GM23338 (cell line): ENCODE measurements around the gene CEACAM18. TPM values are rescaled to one million over a fixed set of nuclear protein-coding genes. Genes with fewer than 3 reads are reported as not detected.

Source experiments
- ATAC-seq: fragments of 200-7000 bp; cut with Tn5 transposase; 3 replicates; pipeline ENCODE4 v1.9.1; 2020
- DNase-seq: peaks from one replicate; pipeline ENCODE4 v3.0.0-alpha.2; 2015; ENCODE audit warnings: low spot score
- H2AFZ ChIP-seq: fragments of 200-600 bp; sonication (generic); 2 replicates; pipeline ENCODE4 v1.8.0; 2016; ENCODE audit warnings: antibody characterized with exemption, mild to moderate bottlenecking, moderate library complexity
- H3F3A ChIP-seq: fragments of 200-600 bp; sonication (generic); replicated peaks from 2 replicates; pipeline ENCODE4 v1.8.0; 2017; ENCODE audit warnings: antibody characterized with exemption, mixed run types, low read depth
- H3K27ac ChIP-seq: fragments of 200-600 bp; sonication (generic); 2 replicates; pipeline ENCODE4 v1.6.1; 2016; ENCODE audit warnings: low read depth
- H3K27me3 ChIP-seq: fragments of 200-600 bp; sonication (generic); 2 replicates; pipeline ENCODE4 v1.8.0; 2016; ENCODE audit warnings: mild to moderate bottlenecking, mixed run types, moderate library complexity; ENCODE audit not compliant: insufficient read depth
- H3K36me3 ChIP-seq: fragments of 200-600 bp; sonication (generic); 2 replicates; pipeline ENCODE4 v1.8.0; 2016; ENCODE audit warnings: mild to moderate bottlenecking; ENCODE audit not compliant: insufficient read depth
- H3K4me1 ChIP-seq: fragments of 200-600 bp; sonication (generic); 2 replicates; pipeline ENCODE4 v1.8.0; 2016; ENCODE audit warnings: mild to moderate bottlenecking, moderate library complexity; ENCODE audit not compliant: insufficient read depth
- H3K4me2 ChIP-seq: fragments of 200-600 bp; sonication (generic); 2 replicates; pipeline ENCODE4 v1.7.1; 2017; ENCODE audit warnings: mixed run types
- H3K4me3 ChIP-seq: fragments of 200-600 bp; sonication (generic); 2 replicates; pipeline ENCODE4 v1.6.1; 2016; ENCODE audit warnings: mixed run types
- H3K79me2 ChIP-seq: fragments of 200-600 bp; sonication (generic); replicated peaks from 2 replicates; pipeline ENCODE4 v1.8.0; 2017; ENCODE audit warnings: mild to moderate bottlenecking; ENCODE audit not compliant: insufficient read depth
- H3K9me2 ChIP-seq: fragments of 200-600 bp; sonication (generic); 2 replicates; pipeline ENCODE4 v1.8.0; 2017; ENCODE audit not compliant: insufficient read depth
- H4K20me1 ChIP-seq: fragments of 200-600 bp; sonication (generic); replicated peaks from 2 replicates; pipeline ENCODE4 v1.8.0; 2017; ENCODE audit warnings: mild to moderate bottlenecking; ENCODE audit not compliant: insufficient read depth
- H3K27ac Mint-ChIP-seq: 2 replicates; pipeline ENCODE4 v1.8.0; 2020; ENCODE audit warnings: inconsistent platforms, mild to moderate bottlenecking, moderate library complexity, mixed read lengths
- H3K27me3 Mint-ChIP-seq: 3 replicates; pipeline ENCODE4 v1.8.0; 2022; ENCODE audit warnings: low read depth, mild to moderate bottlenecking, moderate library complexity, mixed read lengths, inconsistent platforms; ENCODE audit not compliant: insufficient read depth, poor library complexity
- H3K36me3 Mint-ChIP-seq: 3 replicates; pipeline ENCODE4 v1.8.0; 2021; ENCODE audit warnings: low read depth, mild to moderate bottlenecking, inconsistent platforms, moderate library complexity, mixed read lengths
- H3K4me1 Mint-ChIP-seq: 3 replicates; pipeline ENCODE4 v1.8.0; 2020; ENCODE audit warnings: mild to moderate bottlenecking, inconsistent platforms, mixed read lengths
- H3K4me3 Mint-ChIP-seq: 3 replicates; pipeline ENCODE4 v1.8.0; 2021; ENCODE audit warnings: moderate library complexity, mild to moderate bottlenecking, inconsistent platforms, mixed read lengths
- H3K9me3 Mint-ChIP-seq: 3 replicates; pipeline ENCODE4 v1.8.0; 2020; ENCODE audit warnings: moderate library complexity, mild to moderate bottlenecking, inconsistent platforms, mixed read lengths
- CREB1 ChIP-seq: fragments of 250-450 bp; sonication (Bioruptor Pico); IDR thresholded peaks from 2 replicates; pipeline ENCODE4 v1.5.0; 2020; ENCODE audit warnings: low read depth, mild to moderate bottlenecking, moderate library complexity
- EZH2 ChIP-seq: fragments of 200-600 bp; sonication (generic); IDR thresholded peaks from one replicate; pipeline ENCODE4 v1.8.0; 2017; ENCODE audit warnings: antibody characterized with exemption, mild to moderate bottlenecking, low read depth; ENCODE audit not compliant: unreplicated experiment
- EZH2phosphoT487 ChIP-seq: fragments of 200-600 bp; sonication (generic); IDR thresholded peaks from one replicate; pipeline ENCODE4 v1.8.1; 2018; ENCODE audit warnings: antibody characterized with exemption; ENCODE audit not compliant: unreplicated experiment
- JUNB ChIP-seq: IDR thresholded peaks from one replicate; pipeline ENCODE4 v1.6.1; 2016; ENCODE audit warnings: antibody characterized with exemption; ENCODE audit not compliant: unreplicated experiment
- NANOG ChIP-seq: IDR thresholded peaks from 2 replicates; pipeline ENCODE4 v1.6.1; 2016; ENCODE audit warnings: antibody characterized with exemption, borderline replicate concordance
- POLR2AphosphoS5 ChIP-seq: IDR thresholded peaks from 2 replicates; pipeline ENCODE4 v1.6.1; 2016; ENCODE audit warnings: antibody characterized with exemption, low read depth
- STAT1 ChIP-seq: IDR thresholded peaks from one replicate; pipeline ENCODE4 v1.6.1; 2016; ENCODE audit warnings: antibody characterized with exemption; ENCODE audit not compliant: unreplicated experiment
- ZNF114 ChIP-seq: fragments of 250-450 bp; sonication (Bioruptor Pico); IDR thresholded peaks from 2 replicates; pipeline ENCODE4 v1.5.0; 2020; ENCODE audit warnings: mild to moderate bottlenecking, moderate library complexity
- ZNF331 ChIP-seq: fragments of 250-450 bp; sonication (Bioruptor Pico); IDR thresholded peaks from 2 replicates; pipeline ENCODE4 v1.5.0; 2020; ENCODE audit warnings: low read depth, mild to moderate bottlenecking, moderate library complexity
- polyA plus RNA-seq: library from polyadenylated mRNA; unstranded; fragments of >200 nt; fragmentation: Nextera tagmentation; extraction: Ambion mirVana; gene quantifications from 2 replicates; pipeline ENCODE4 v1.2.1, GENCODE V29; 2016
- total RNA-seq: library from RNA; depleted of rRNA; stranded (reverse); fragments of >200 nt; shearing (Covaris generic); gene quantifications from 2 replicates; pipeline ENCODE4 v1.2.3, GENCODE V29; 2014
- TF ChIP-seq, protein P1 (sequence below): fragments of 250-450 bp; sonication (Bioruptor Pico); IDR thresholded peaks from 2 replicates; pipeline ENCODE4 v1.5.0; 2020; ENCODE audit warnings: mild to moderate bottlenecking, moderate library complexity
- TF ChIP-seq, protein P2 (sequence below), 2 experiments: fragments of 200-600 bp in 1 of 2; sonication (generic) in 1 of 2; conservative IDR thresholded peaks; 2 replicates each; pipeline versions ENCODE4 v1.5.1 to v1.6.1; 2016 to 2017; ENCODE audit warnings: antibody characterized with exemption in 2 of 2, low read depth in 2 of 2, mild to moderate bottlenecking in 2 of 2, moderate library complexity in 1 of 2
- TF ChIP-seq, protein P3 (sequence below): IDR thresholded peaks from one replicate; pipeline ENCODE4 v1.6.1; 2018; ENCODE audit warnings: antibody characterized with exemption; ENCODE audit not compliant: unreplicated experiment
- TF ChIP-seq, protein P4 (sequence below): IDR thresholded peaks from 2 replicates; pipeline ENCODE4 v1.6.1; 2016; ENCODE audit warnings: antibody characterized with exemption

CEACAM18 gene
- total and polyA plus RNA-seq, 2 experiments from 2014 or later: not detected

DNA sequence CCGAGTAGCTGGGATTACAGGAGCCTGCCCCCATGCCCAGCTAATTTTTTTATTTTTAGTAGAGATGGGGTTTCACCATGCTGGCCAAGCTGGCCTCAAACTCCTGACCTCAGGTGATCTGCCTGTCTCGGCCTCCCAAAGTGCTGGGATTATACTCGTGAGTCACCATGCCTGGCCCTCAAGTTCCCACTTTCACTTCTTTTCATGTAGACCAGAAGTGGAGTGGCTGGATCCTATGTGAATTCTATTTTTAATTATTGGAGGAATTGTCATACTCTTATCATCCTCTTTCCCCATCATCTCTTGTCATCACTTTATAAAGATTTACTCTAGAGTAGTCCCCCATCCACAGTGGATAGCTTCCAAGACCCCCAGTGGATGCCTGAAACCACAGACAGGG, 48.1 kb upstream of the CEACAM18 start:
- H3K4me3 Mint-ChIP-seq: no peak overlapping the region

More for the DNA sequence above, 48.1 kb upstream of the CEACAM18 start:
- Histone ChIP-seq H4K20me1 (no peaks in the 10 kb centered on the region), H3K36me3 (no peaks in the 10 kb centered on the region), H2AFZ (no peak overlapping the region), H3K79me2 (no peaks in the 10 kb centered on the region), H3F3A (no peaks in the 10 kb centered on the region), H3K27me3 (no peaks in the 10 kb centered on the region), H3K27ac (no peak overlapping the region), H3K4me2 (no peak overlapping the region), H3K9me2 (no peaks in the 10 kb centered on the region; the same call in 1 of the 2 replicates), H3K4me1 (no peaks in the 10 kb centered on the region), H3K4me3 (no peak overlapping the region)
- Mint-ChIP-seq H3K27me3 (peaks cover 6% of the 10 kb centered on the region), H3K4me1 (no peaks in the 10 kb centered on the region), H3K36me3 (no peaks in the 10 kb centered on the region; the same call in 2 of the 3 replicates), H3K27ac (no peak overlapping the region), H3K9me3 (peaks cover 28% of the 10 kb centered on the region; the same call in 2 of the 3 replicates)
- DNase-seq (no peak), ATAC-seq (no peak)
- no peak for TF ChIP-seq CREB1 (CRISPR knock-in tag)
- no peak for TF ChIP-seq ZNF114
- no peak for TF ChIP-seq STAT1
- no peak for TF ChIP-seq EZH2phosphoT487
- TF ChIP-seq, protein P1, sequence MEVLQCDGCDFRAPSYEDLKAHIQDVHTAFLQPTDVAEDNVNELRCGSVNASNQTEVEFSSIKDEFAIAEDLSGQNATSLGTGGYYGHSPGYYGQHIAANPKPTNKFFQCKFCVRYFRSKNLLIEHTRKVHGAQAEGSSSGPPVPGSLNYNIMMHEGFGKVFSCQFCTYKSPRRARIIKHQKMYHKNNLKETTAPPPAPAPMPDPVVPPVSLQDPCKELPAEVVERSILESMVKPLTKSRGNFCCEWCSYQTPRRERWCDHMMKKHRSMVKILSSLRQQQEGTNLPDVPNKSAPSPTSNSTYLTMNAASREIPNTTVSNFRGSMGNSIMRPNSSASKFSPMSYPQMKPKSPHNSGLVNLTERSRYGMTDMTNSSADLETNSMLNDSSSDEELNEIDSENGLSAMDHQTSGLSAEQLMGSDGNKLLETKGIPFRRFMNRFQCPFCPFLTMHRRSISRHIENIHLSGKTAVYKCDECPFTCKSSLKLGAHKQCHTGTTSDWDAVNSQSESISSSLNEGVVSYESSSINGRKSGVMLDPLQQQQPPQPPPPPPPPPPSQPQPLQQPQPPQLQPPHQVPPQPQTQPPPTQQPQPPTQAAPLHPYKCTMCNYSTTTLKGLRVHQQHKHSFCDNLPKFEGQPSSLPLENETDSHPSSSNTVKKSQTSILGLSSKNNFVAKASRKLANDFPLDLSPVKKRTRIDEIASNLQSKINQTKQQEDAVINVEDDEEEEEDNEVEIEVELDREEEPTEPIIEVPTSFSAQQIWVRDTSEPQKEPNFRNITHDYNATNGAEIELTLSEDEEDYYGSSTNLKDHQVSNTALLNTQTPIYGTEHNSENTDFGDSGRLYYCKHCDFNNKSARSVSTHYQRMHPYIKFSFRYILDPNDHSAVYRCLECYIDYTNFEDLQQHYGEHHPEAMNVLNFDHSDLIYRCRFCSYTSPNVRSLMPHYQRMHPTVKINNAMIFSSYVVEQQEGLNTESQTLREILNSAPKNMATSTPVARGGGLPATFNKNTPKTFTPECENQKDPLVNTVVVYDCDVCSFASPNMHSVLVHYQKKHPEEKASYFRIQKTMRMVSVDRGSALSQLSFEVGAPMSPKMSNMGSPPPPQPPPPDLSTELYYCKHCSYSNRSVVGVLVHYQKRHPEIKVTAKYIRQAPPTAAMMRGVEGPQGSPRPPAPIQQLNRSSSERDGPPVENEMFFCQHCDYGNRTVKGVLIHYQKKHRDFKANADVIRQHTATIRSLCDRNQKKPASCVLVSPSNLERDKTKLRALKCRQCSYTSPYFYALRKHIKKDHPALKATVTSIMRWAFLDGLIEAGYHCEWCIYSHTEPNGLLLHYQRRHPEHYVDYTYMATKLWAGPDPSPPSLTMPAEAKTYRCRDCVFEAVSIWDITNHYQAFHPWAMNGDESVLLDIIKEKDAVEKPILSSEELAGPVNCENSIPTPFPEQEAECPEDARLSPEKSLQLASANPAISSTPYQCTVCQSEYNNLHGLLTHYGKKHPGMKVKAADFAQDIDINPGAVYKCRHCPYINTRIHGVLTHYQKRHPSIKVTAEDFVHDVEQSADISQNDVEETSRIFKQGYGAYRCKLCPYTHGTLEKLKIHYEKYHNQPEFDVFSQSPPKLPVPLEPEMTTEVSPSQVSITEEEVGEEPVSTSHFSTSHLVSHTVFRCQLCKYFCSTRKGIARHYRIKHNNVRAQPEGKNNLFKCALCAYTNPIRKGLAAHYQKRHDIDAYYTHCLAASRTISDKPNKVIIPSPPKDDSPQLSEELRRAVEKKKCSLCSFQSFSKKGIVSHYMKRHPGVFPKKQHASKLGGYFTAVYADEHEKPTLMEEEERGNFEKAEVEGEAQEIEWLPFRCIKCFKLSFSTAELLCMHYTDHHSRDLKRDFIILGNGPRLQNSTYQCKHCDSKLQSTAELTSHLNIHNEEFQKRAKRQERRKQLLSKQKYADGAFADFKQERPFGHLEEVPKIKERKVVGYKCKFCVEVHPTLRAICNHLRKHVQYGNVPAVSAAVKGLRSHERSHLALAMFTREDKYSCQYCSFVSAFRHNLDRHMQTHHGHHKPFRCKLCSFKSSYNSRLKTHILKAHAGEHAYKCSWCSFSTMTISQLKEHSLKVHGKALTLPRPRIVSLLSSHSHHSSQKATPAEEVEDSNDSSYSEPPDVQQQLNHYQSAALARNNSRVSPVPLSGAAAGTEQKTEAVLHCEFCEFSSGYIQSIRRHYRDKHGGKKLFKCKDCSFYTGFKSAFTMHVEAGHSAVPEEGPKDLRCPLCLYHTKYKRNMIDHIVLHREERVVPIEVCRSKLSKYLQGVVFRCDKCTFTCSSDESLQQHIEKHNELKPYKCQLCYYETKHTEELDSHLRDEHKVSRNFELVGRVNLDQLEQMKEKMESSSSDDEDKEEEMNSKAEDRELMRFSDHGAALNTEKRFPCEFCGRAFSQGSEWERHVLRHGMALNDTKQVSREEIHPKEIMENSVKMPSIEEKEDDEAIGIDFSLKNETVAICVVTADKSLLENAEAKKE (CRISPR knock-in tag): no peak
- no peak for TF ChIP-seq EZH2
- TF ChIP-seq, protein P2, sequence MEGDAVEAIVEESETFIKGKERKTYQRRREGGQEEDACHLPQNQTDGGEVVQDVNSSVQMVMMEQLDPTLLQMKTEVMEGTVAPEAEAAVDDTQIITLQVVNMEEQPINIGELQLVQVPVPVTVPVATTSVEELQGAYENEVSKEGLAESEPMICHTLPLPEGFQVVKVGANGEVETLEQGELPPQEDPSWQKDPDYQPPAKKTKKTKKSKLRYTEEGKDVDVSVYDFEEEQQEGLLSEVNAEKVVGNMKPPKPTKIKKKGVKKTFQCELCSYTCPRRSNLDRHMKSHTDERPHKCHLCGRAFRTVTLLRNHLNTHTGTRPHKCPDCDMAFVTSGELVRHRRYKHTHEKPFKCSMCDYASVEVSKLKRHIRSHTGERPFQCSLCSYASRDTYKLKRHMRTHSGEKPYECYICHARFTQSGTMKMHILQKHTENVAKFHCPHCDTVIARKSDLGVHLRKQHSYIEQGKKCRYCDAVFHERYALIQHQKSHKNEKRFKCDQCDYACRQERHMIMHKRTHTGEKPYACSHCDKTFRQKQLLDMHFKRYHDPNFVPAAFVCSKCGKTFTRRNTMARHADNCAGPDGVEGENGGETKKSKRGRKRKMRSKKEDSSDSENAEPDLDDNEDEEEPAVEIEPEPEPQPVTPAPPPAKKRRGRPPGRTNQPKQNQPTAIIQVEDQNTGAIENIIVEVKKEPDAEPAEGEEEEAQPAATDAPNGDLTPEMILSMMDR (conservative IDR thresholded peaks at IDR 0.05; ENCODE audit: low read depth in 2 of 2): no peak
- TF ChIP-seq ZNF331: no peak
- TF ChIP-seq, protein P3, sequence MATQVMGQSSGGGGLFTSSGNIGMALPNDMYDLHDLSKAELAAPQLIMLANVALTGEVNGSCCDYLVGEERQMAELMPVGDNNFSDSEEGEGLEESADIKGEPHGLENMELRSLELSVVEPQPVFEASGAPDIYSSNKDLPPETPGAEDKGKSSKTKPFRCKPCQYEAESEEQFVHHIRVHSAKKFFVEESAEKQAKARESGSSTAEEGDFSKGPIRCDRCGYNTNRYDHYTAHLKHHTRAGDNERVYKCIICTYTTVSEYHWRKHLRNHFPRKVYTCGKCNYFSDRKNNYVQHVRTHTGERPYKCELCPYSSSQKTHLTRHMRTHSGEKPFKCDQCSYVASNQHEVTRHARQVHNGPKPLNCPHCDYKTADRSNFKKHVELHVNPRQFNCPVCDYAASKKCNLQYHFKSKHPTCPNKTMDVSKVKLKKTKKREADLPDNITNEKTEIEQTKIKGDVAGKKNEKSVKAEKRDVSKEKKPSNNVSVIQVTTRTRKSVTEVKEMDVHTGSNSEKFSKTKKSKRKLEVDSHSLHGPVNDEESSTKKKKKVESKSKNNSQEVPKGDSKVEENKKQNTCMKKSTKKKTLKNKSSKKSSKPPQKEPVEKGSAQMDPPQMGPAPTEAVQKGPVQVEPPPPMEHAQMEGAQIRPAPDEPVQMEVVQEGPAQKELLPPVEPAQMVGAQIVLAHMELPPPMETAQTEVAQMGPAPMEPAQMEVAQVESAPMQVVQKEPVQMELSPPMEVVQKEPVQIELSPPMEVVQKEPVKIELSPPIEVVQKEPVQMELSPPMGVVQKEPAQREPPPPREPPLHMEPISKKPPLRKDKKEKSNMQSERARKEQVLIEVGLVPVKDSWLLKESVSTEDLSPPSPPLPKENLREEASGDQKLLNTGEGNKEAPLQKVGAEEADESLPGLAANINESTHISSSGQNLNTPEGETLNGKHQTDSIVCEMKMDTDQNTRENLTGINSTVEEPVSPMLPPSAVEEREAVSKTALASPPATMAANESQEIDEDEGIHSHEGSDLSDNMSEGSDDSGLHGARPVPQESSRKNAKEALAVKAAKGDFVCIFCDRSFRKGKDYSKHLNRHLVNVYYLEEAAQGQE: no peak
- no peak for TF ChIP-seq NANOG
- no peak for TF ChIP-seq POLR2AphosphoS5
- no peak for TF ChIP-seq JUNB
- TF ChIP-seq, protein P4, sequence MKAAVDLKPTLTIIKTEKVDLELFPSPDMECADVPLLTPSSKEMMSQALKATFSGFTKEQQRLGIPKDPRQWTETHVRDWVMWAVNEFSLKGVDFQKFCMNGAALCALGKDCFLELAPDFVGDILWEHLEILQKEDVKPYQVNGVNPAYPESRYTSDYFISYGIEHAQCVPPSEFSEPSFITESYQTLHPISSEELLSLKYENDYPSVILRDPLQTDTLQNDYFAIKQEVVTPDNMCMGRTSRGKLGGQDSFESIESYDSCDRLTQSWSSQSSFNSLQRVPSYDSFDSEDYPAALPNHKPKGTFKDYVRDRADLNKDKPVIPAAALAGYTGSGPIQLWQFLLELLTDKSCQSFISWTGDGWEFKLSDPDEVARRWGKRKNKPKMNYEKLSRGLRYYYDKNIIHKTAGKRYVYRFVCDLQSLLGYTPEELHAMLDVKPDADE: no peak
